Measurements from ENCODE around the gene RPE65. TPM values are rescaled to one million over a fixed set of nuclear protein-coding genes. Genes with fewer than 3 reads are reported as not detected.
"Not testable (repeated sequence)": the region's sequence is repeated elsewhere in the genome, so short reads cannot be mapped to it uniquely, and the experiment has no call there.

The RPE65 gene
- total RNA-seq, 1 donor from 2014 or later = not detected

DNA sequence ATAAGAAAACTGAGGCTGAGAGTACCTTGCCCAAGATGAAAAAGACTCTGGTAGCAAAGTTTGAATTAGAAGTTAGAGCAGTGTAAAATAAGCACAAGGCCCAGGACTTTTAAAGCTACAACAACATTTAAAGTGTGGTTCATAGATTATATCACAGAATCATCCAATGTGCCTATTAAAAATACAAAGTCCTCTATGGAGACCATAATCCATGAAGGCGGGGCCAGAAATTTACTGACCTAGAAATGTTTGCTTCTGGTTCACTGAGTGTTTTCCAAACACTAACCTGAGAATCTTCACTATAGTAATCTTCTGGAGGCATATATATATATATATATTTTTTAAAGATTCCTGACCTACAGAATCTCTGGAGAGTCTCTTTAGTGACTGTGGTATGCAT is 34.9 kb upstream of the RPE65 start:
- Histone ChIP-seq H3K27ac (ENCODE audit: low read depth, low read length) (no peak overlapping the region), H3K4me1 (ENCODE audit: control insufficient read depth in 3 of 3, insufficient read depth in 3 of 3, low read length in 3 of 3) (no peaks in the 10 kb centered on the region), H3K27me3 (ENCODE audit: control insufficient read depth in 3 of 3, insufficient read depth in 3 of 3, low read length in 3 of 3) (no peaks in the 10 kb centered on the region), H3K9ac (ENCODE audit: low read depth in 1 of 3, low read length in 3 of 3) (no peak overlapping the region), H3K36me3 (ENCODE audit: control insufficient read depth in 3 of 3, insufficient read depth in 3 of 3, low read length in 3 of 3) (no peaks in the 10 kb centered on the region), H3K4me3 (ENCODE audit: low read length in 3 of 3) (no peak overlapping the region), H3K9me3 (ENCODE audit: control insufficient read depth in 3 of 3, low read length in 3 of 3) (no peaks in the 10 kb centered on the region)

DNA sequence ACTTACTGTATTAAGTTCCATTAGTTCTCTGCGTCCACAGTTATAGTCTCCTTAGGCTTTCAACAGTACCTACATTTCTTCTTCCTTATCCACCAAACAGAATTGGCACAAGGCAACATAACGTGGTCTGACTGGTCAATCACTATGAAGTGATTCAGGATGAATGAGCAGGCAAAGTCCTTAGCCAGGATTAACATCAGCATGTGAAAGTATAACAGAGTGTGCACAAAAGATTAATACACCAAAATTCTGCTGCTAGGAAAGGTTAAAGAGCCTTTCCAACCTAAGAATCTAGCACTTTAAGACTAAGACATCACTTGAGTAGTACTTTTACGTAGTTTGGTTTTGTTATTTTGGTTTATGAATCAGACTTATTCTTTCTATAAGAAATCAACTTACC is 31.3 kb upstream of the RPE65 start:
- no peaks in the 10 kb centered on the region for H3K9me3 ChIP-seq (ENCODE audit: control insufficient read depth in 3 of 3, low read length in 3 of 3)
- H3K9ac ChIP-seq (ENCODE audit: low read depth in 1 of 3, low read length in 3 of 3) = no peak overlapping the region
- no peaks in the 10 kb centered on the region for H3K4me1 ChIP-seq (ENCODE audit: control insufficient read depth in 3 of 3, insufficient read depth in 3 of 3, low read length in 3 of 3)
- H3K36me3 ChIP-seq (ENCODE audit: control insufficient read depth in 3 of 3, insufficient read depth in 3 of 3, low read length in 3 of 3) = no peaks in the 10 kb centered on the region
- no peaks in the 10 kb centered on the region for H3K27me3 ChIP-seq (ENCODE audit: control insufficient read depth in 3 of 3, insufficient read depth in 3 of 3, low read length in 3 of 3)
- H3K27ac ChIP-seq (ENCODE audit: low read depth, low read length) = no peak overlapping the region
- H3K4me3 ChIP-seq (ENCODE audit: low read length in 3 of 3) = no peak overlapping the region

DNA sequence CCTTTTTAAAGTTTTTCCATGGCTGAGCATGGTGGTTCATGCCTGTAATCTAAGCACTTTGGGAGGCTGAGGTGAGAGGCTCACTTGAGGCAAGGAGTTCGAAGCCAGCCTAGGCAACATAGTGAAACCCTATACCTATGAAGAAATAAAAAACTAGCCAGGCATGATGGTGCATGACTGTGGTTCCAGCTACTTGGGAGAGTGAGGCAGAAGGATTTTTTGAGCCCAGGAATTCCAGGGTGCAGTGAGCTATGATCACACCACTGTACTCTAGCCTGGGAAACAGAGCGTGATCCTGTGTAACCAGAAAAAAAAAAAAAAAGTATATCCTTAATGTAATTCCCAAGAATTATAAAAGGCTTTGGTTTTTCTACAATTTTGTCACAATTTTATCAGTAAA is 29.7 kb upstream of the RPE65 start:
- H3K9me3 ChIP-seq (ENCODE audit: control insufficient read depth in 3 of 3, low read length in 3 of 3) = no peaks in the 10 kb centered on the region
- no peaks in the 10 kb centered on the region for H3K27me3 ChIP-seq (ENCODE audit: control insufficient read depth in 3 of 3, insufficient read depth in 3 of 3, low read length in 3 of 3)
- no peak overlapping the region for H3K4me3 ChIP-seq (ENCODE audit: low read length in 3 of 3)
- no peaks in the 10 kb centered on the region for H3K36me3 ChIP-seq (ENCODE audit: control insufficient read depth in 3 of 3, insufficient read depth in 3 of 3, low read length in 3 of 3)
- no peak overlapping the region for H3K9ac ChIP-seq (ENCODE audit: low read depth in 1 of 3, low read length in 3 of 3)
- no peak overlapping the region for H3K27ac ChIP-seq (ENCODE audit: low read depth, low read length)
- H3K4me1 ChIP-seq (ENCODE audit: control insufficient read depth in 3 of 3, insufficient read depth in 3 of 3, low read length in 3 of 3) = no peaks in the 10 kb centered on the region

- H3K9ac ChIP-seq (ENCODE audit: low read depth in 1 of 3, low read length in 3 of 3) = no peak overlapping the region
- no peak overlapping the region for H3K27ac ChIP-seq (ENCODE audit: low read depth, low read length)
- H3K4me1 ChIP-seq (ENCODE audit: control insufficient read depth in 3 of 3, insufficient read depth in 3 of 3, low read length in 3 of 3) = no peaks in the 10 kb centered on the region
- H3K9me3 ChIP-seq (ENCODE audit: control insufficient read depth in 3 of 3, low read length in 3 of 3) = no peaks in the 10 kb centered on the region
- H3K36me3 ChIP-seq (ENCODE audit: control insufficient read depth in 3 of 3, insufficient read depth in 3 of 3, low read length in 3 of 3) = no peaks in the 10 kb centered on the region
- no peaks in the 10 kb centered on the region for H3K27me3 ChIP-seq (ENCODE audit: control insufficient read depth in 3 of 3, insufficient read depth in 3 of 3, low read length in 3 of 3)
- H3K4me3 ChIP-seq (ENCODE audit: low read length in 3 of 3) = no peak overlapping the region
These were observed 28.9 kb upstream of the RPE65 start for GRCh38 chr1:68478662-68479061.

DNA sequence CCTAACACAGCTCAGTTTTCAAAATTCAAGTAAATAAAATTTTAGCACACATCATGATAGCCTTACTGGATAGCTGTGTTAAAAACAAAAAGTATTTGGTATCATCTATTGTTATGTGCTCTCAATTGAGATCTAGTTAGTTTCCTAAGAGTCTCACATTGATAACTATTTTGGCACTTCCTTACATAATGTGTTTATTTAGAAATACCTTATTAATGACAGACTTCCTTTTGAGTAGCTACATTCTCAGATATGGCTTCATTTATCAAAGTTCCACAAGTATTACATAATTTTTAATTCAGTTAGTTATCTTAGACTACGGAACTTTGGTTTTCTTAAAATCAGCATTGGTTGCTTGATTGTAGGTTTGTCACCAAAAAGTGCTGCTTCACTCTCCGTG is 26.9 kb upstream of the RPE65 start:
- not testable (repeated sequence) for H3K4me3 ChIP-seq (ENCODE audit: low read length in 3 of 3); H3K9me3 ChIP-seq (ENCODE audit: control insufficient read depth in 3 of 3, low read length in 3 of 3); H3K36me3 ChIP-seq (ENCODE audit: control insufficient read depth in 3 of 3, insufficient read depth in 3 of 3, low read length in 3 of 3); H3K27ac ChIP-seq (ENCODE audit: low read depth, low read length); H3K9ac ChIP-seq (ENCODE audit: low read depth in 1 of 3, low read length in 3 of 3); H3K4me1 ChIP-seq (ENCODE audit: control insufficient read depth in 3 of 3, insufficient read depth in 3 of 3, low read length in 3 of 3); H3K27me3 ChIP-seq (ENCODE audit: control insufficient read depth in 3 of 3, insufficient read depth in 3 of 3, low read length in 3 of 3)

- H3K27me3 ChIP-seq (ENCODE audit: control insufficient read depth in 3 of 3, insufficient read depth in 3 of 3, low read length in 3 of 3) = no peaks in the 10 kb centered on the region
- H3K9ac ChIP-seq (ENCODE audit: low read depth in 1 of 3, low read length in 3 of 3) = no peak overlapping the region
- no peaks in the 10 kb centered on the region for H3K36me3 ChIP-seq (ENCODE audit: control insufficient read depth in 3 of 3, insufficient read depth in 3 of 3, low read length in 3 of 3)
- no peak overlapping the region for H3K4me3 ChIP-seq (ENCODE audit: low read length in 3 of 3)
- no peak overlapping the region for H3K27ac ChIP-seq (ENCODE audit: low read depth, low read length)
- H3K4me1 ChIP-seq (ENCODE audit: control insufficient read depth in 3 of 3, insufficient read depth in 3 of 3, low read length in 3 of 3) = no peaks in the 10 kb centered on the region
- H3K9me3 ChIP-seq (ENCODE audit: control insufficient read depth in 3 of 3, low read length in 3 of 3) = no peaks in the 10 kb centered on the region
These were observed 23.3 kb upstream of the RPE65 start for GRCh38 chr1:68473060-68473459.

DNA sequence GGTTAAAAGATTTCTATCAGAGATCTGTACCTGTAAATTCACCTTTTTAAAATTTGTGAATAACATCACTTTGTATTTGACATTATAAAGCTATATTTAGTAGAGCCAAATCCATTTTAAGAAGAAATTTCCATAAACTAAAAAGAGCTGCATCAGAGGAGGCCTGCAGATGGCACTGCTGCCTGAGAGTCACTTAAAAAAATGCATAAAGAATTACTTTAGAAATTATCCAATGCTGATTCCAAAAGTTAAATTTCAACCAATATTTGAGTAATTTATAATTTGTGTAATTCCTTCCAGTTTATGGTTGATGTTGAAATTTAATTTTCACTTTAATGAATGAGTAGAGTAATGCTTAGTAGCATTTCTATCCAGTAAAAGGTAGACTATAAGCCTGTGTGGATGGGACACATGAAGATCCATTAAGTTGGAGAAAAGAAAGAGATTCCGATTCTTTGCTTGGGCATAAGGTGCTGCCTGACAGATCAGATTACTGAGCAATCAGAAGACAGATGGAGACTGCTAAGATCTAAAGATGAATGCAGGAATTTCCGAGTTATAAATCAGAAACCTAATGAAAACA is 20.7 kb upstream of the RPE65 start:
- Histone ChIP-seq H3K27me3 (ENCODE audit: control insufficient read depth in 3 of 3, insufficient read depth in 3 of 3, low read length in 3 of 3) (no peaks in the 10 kb centered on the region), H3K27ac (ENCODE audit: low read depth, low read length) (no peak overlapping the region), H3K9me3 (ENCODE audit: control insufficient read depth in 3 of 3, low read length in 3 of 3) (no peaks in the 10 kb centered on the region), H3K9ac (ENCODE audit: low read depth in 1 of 3, low read length in 3 of 3) (no peak overlapping the region), H3K4me3 (ENCODE audit: low read length in 3 of 3) (no peak overlapping the region), H3K36me3 (ENCODE audit: control insufficient read depth in 3 of 3, insufficient read depth in 3 of 3, low read length in 3 of 3) (no peaks in the 10 kb centered on the region), H3K4me1 (ENCODE audit: control insufficient read depth in 3 of 3, insufficient read depth in 3 of 3, low read length in 3 of 3) (no peaks in the 10 kb centered on the region)

- no peak overlapping the region for H3K4me3 ChIP-seq (ENCODE audit: low read length in 3 of 3)
- peaks cover 0 to 2% (median 0%) of the 10 kb centered on the region in 3 donors for H3K9me3 ChIP-seq (ENCODE audit: control insufficient read depth in 3 of 3, low read length in 3 of 3)
These were observed 15.1 kb upstream of the RPE65 start for GRCh38 chr1:68464891-68465290.

GRCh38 chr1:68460935-68461334 is 11.2 kb upstream of the RPE65 start:
- Histone ChIP-seq H3K4me1 (ENCODE audit: control insufficient read depth in 3 of 3, insufficient read depth in 3 of 3, low read length in 3 of 3) (no peaks in the 10 kb centered on the region), H3K4me3 (ENCODE audit: low read length in 3 of 3) (no peak overlapping the region), H3K36me3 (ENCODE audit: control insufficient read depth in 3 of 3, insufficient read depth in 3 of 3, low read length in 3 of 3) (no peaks in the 10 kb centered on the region), H3K9ac (ENCODE audit: low read depth in 1 of 3, low read length in 3 of 3) (no peak overlapping the region), H3K27ac (ENCODE audit: low read depth, low read length) (no peak overlapping the region), H3K9me3 (ENCODE audit: control insufficient read depth in 3 of 3, low read length in 3 of 3) (peaks cover 0 to 2% (median 0%) of the 10 kb centered on the region in 3 donors), H3K27me3 (ENCODE audit: control insufficient read depth in 3 of 3, insufficient read depth in 3 of 3, low read length in 3 of 3) (no peaks in the 10 kb centered on the region)

More at GRCh38 chr1:68464891-68465290, 15.1 kb upstream of the RPE65 start:
- Histone ChIP-seq H3K9ac (ENCODE audit: low read depth in 1 of 3, low read length in 3 of 3) (no peak overlapping the region), H3K4me1 (ENCODE audit: control insufficient read depth in 3 of 3, insufficient read depth in 3 of 3, low read length in 3 of 3) (no peaks in the 10 kb centered on the region), H3K36me3 (ENCODE audit: control insufficient read depth in 3 of 3, insufficient read depth in 3 of 3, low read length in 3 of 3) (no peaks in the 10 kb centered on the region), H3K27ac (ENCODE audit: low read depth, low read length) (no peak overlapping the region), H3K27me3 (ENCODE audit: control insufficient read depth in 3 of 3, insufficient read depth in 3 of 3, low read length in 3 of 3) (no peaks in the 10 kb centered on the region)

- Histone ChIP-seq H3K27ac (ENCODE audit: low read depth, low read length) (no peak overlapping the region), H3K9me3 (ENCODE audit: control insufficient read depth in 3 of 3, low read length in 3 of 3) (peaks cover 0 to 2% (median 0%) of the 10 kb centered on the region in 3 donors), H3K4me1 (ENCODE audit: control insufficient read depth in 3 of 3, insufficient read depth in 3 of 3, low read length in 3 of 3) (no peaks in the 10 kb centered on the region), H3K9ac (ENCODE audit: low read depth in 1 of 3, low read length in 3 of 3) (no peak overlapping the region), H3K27me3 (ENCODE audit: control insufficient read depth in 3 of 3, insufficient read depth in 3 of 3, low read length in 3 of 3) (no peaks in the 10 kb centered on the region), H3K36me3 (ENCODE audit: control insufficient read depth in 3 of 3, insufficient read depth in 3 of 3, low read length in 3 of 3) (no peaks in the 10 kb centered on the region), H3K4me3 (ENCODE audit: low read length in 3 of 3) (no peak overlapping the region)
These were observed 10.0 kb upstream of the RPE65 start for GRCh38 chr1:68459796-68460195.

- no peak overlapping the region for H3K4me3 ChIP-seq (ENCODE audit: low read length in 3 of 3)
- H3K9ac ChIP-seq (ENCODE audit: low read depth in 1 of 3, low read length in 3 of 3) = no peak overlapping the region
- no peaks in the 10 kb centered on the region for H3K27me3 ChIP-seq (ENCODE audit: control insufficient read depth in 3 of 3, insufficient read depth in 3 of 3, low read length in 3 of 3)
- no peaks in the 10 kb centered on the region for H3K36me3 ChIP-seq (ENCODE audit: control insufficient read depth in 3 of 3, insufficient read depth in 3 of 3, low read length in 3 of 3)
- no peak overlapping the region for H3K27ac ChIP-seq (ENCODE audit: low read depth, low read length)
- H3K9me3 ChIP-seq (ENCODE audit: control insufficient read depth in 3 of 3, low read length in 3 of 3) = peaks cover 0 to 2% (median 0%) of the 10 kb centered on the region in 3 donors
- no peaks in the 10 kb centered on the region for H3K4me1 ChIP-seq (ENCODE audit: control insufficient read depth in 3 of 3, insufficient read depth in 3 of 3, low read length in 3 of 3)
These were observed 9.3 kb upstream of the RPE65 start for GRCh38 chr1:68459091-68459490.
